VCaP (cell line): ENCODE measurements around the gene CFAP74.

Experiments
- H3K27ac ChIP-seq: fragments of 450-650 bp; 2 replicates; pipeline ENCODE4 v1.5.1; 2017
- TF ChIP-seq, protein P1 (sequence below): fragments of 450-650 bp; conservative IDR thresholded peaks from 2 replicates; pipeline ENCODE4 v1.5.1; 2017; ENCODE audit warnings: mild to moderate bottlenecking, moderate library complexity

CFAP74 gene

GRCh38 chr1:1946540-1946939, 57.0 kb downstream of the CFAP74 start:
- TF ChIP-seq, protein P1, sequence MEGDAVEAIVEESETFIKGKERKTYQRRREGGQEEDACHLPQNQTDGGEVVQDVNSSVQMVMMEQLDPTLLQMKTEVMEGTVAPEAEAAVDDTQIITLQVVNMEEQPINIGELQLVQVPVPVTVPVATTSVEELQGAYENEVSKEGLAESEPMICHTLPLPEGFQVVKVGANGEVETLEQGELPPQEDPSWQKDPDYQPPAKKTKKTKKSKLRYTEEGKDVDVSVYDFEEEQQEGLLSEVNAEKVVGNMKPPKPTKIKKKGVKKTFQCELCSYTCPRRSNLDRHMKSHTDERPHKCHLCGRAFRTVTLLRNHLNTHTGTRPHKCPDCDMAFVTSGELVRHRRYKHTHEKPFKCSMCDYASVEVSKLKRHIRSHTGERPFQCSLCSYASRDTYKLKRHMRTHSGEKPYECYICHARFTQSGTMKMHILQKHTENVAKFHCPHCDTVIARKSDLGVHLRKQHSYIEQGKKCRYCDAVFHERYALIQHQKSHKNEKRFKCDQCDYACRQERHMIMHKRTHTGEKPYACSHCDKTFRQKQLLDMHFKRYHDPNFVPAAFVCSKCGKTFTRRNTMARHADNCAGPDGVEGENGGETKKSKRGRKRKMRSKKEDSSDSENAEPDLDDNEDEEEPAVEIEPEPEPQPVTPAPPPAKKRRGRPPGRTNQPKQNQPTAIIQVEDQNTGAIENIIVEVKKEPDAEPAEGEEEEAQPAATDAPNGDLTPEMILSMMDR, result no peak
- H3K27ac ChIP-seq, result no peak overlapping the region

DNA sequence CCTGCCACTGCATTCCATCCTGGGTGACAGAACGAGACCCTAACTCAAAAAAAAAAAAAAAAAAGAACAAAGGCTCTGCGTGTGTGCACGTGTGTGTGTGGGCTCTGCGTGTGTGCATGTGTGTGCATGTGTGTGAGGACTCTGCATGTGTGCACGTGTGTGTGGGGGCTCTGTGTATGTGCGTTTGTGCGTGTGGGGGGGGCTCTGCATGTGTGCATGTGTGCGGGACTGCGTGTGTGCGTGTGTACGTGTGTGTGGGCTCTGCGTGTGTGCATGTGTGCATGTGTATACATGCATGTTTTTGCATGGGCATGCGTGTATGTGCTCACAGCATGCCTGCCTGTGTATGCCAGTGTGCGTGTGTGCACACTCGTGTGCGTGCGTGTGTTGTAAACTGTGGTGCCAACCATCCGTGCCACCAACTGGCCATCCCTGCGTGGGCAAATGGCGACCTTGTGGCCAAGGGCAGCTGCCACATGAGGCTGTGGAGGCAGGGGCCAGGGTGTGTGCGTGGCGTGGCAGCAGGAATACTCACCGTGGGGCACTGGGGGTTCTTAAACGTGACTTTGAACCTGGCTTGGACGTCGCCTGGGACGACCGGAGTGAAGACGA, 57.7 kb downstream of the CFAP74 start:
- no peak overlapping the region for H3K27ac ChIP-seq
- TF ChIP-seq, protein P1, result no peak

GRCh38 chr1:1943834-1944570, 59.6 kb downstream of the CFAP74 start:
- TF ChIP-seq, protein P1, result peak; percentile 96
- H3K27ac ChIP-seq, result peak overlapping the region; percentile 31; the same call in 1 of the 2 replicates

DNA sequence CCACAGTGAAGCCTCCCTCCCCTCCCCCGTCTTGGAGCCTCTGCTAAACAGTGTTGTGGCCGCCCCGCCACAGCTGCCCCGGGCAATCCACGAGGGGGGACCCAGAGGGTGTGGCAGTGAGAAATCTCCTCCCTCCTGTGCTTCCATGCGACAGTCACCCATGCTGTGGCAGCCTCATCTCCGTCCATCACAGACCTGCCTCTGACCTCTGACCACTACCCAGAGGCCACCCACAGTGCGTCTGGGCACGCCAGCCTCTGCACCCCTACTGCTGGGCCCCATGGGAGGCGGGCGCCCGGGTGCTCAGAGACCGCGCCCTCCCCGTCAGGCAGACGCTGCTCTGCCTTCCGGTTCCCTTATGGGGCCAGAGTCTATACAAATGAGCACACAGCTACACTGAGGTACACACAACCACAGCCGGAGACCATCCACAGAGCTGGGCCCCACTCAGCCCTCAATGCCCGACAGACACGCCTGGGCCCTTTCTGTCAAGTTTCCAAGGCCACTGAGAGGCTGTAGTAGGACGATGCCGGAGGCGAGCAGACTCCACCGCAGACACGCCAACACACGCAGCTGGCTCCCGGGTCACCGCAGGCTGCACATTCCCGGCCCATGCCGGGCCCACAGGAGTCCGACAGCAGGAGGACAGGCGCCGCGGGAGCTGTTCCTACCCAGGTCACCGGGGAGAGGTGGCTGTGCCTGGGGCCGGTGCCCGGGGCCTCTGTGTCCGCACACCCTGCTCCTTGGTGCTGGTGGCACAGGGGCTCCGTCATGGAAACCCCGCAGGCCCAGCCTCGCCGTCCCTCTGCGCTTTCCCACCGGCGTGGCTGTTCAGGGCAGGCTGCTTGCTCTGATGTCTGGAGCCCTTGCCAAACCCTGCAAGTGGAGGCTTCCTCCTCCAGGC, 60.6 kb downstream of the CFAP74 start:
- TF ChIP-seq, protein P1, result no peak

DNA sequence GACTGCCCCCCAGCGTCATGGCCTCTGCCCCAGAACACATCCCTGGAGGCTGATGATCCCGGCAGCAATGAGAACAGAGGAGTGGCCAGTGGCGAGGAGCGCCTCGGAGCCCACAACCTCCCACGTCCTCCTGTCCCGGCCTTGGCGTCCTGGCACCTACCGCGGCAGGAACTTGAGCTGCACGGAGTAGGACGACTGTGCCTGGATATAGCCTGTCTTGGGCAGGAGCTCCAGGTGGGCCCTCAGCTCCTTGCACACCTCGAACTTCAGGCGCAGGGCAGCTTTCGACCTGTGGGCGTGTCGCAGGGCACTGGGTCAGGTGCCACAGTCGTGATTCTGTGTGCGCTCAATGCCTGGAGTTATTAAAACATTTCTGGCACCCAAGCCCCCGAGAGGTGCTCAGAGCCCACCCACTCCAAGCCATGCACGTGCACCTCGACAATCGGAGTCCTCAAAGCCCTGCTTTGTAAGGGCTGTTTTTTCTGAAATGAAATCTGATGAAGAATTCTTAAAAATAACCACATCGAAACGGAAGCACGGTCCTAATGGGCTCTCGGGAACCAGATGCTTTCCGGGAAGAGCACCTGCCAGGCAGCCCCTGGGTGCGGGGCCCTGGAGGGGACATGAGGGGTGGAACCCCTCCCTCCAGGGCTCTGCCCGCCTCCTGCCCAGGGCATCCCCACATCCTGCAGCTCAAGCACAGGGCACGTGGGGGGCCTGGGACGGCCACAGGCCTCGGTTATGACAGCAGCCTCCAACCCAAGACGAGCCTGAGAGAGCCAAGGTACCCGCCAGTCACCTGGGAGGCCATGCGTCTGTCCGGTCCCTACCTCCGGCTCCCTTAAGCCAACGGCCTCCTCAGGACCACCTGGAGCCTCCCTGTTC, 61.5 kb downstream of the CFAP74 start:
- TF ChIP-seq, protein P1, result no peak
- H3K27ac ChIP-seq, result no peak overlapping the region

More for the DNA sequence above, 60.6 kb downstream of the CFAP74 start:
- peak overlapping the region; percentile 31; the same call in 1 of the 2 replicates for H3K27ac ChIP-seq

DNA sequence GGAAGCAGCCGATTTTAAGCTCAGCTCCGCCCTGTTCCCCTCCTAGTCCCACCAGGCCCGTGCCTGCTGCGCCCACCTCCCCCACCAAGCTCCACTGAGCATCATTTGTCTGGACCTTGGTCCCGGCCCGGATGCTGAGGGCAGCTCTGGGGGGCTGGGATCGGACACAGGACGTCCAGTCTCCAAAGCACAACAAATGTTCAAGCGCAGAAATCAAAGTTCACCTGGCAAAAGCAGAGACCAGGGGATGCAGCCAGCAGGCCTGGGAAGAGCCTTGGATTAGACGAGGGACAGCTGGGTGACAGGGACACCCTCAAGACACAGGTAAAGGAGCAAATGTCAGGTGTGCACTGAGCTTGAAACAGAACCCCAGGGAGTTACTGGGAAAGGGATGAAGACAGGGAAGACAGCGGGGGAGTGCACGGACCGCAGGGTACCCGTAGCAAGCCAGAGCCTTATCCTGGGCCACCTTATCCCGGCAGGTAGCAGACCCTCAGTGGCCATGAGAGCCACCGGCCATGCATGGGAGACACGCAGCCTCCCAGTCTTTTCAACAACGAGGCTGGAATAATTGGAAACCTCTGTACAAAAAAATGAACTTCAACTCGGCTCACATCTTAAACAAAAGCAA, 62.3 kb downstream of the CFAP74 start:
- TF ChIP-seq, protein P1, result no peak
- no peak overlapping the region for H3K27ac ChIP-seq
